HS-27A (cell line): Measurements from ENCODE around the gene TSACC.
"Not testable (repeated sequence)": the region's sequence is repeated elsewhere in the genome, so short reads cannot be mapped to it uniquely, and the experiment has no call there.

Source experiments
- DNase-seq: peaks from one replicate; pipeline ENCODE4 v3.0.0-alpha.2; 2012; ENCODE audit warnings: low read depth, missing footprints

TSACC gene

DNA sequence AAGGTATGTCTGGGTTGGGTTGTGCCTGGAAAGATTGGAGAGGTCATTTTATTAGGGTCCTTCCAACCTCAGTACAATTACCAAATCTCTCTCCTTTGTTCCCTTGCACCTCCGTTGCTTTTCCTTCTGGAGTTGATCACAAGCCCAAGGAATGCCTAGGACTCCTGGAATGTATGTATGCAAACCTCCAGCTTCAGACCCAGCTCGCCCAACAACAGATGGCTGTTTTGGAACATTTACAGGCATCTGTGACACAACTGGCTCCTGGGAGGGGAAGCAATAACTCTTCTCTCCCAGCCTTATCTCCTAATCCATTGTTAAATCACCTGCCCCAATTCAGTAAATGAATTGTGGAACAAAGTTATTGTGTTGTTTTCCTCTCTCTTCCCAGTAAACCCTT is 8.3 kb downstream of the TSACC start:
- no peak for DNase-seq

DNA sequence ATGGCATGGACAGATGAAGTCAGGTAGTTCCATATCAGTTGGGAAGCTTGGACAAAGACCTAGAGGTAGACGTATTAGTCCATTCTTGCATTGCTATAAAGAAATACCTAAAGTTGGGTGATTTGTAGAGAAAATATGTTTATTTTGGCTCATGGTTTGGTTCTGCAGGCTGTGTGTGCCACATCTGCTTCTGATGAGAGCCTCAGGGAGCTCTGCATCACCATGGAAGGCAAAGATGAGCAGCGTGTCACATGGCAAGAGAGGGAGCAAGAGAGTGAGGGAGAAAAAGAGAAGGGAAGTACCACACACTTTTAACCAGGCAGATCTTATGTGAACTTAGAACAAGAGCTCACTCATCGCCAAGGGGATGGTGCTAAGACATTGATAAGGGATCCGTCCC is 9.0 kb downstream of the TSACC start:
- DNase-seq, result no peak

DNA sequence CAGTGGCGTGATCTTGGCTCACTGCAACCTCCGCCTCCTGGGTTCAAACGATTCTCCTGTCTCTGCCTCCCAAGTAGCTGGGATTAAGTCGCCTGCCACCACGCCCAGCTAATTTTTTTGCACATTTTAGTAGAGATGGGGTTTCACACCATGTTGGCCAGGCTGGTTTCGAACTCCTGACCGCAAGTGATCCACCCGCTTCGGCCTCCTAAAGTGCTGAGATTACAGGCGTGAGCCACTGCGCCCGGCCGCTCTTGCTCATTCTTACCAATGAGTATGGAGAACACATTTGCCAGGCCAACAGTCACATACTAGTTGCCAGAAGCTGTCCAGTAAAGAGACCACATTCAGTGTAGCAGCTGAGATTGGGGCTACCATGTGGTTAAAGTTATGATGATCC is 14.2 kb downstream of the TSACC start:
- DNase-seq, result not testable (repeated sequence)

DNA sequence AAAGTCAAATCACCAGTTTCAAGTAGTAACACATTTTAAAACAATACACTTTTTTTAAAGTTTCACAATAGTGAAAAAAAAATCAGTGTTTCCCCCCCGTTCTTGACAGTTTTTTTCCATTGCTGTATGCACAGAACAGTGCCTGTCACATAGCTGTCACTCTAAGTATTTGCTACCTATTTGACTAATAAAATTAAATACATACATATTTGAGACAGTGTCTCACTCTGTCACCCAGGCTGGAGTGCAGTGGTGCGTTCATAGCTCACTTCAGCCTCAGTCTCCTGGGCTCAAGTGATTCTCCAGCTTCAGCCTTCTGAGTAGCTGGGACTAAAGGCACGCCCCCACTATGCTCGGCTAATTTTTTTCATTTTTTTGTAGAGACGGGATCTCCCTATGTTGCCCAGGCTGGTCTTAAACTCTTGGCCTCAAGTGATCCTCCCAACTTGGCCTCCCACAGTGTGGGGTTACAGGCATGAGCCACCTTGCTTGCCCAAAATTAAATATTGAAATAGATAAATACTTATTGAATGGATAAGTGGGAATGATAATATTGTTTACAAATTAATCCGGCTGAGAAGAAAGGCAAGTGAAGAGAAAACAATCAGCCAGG is 18.0 kb downstream of the TSACC start:
- DNase-seq, result no peak

DNA sequence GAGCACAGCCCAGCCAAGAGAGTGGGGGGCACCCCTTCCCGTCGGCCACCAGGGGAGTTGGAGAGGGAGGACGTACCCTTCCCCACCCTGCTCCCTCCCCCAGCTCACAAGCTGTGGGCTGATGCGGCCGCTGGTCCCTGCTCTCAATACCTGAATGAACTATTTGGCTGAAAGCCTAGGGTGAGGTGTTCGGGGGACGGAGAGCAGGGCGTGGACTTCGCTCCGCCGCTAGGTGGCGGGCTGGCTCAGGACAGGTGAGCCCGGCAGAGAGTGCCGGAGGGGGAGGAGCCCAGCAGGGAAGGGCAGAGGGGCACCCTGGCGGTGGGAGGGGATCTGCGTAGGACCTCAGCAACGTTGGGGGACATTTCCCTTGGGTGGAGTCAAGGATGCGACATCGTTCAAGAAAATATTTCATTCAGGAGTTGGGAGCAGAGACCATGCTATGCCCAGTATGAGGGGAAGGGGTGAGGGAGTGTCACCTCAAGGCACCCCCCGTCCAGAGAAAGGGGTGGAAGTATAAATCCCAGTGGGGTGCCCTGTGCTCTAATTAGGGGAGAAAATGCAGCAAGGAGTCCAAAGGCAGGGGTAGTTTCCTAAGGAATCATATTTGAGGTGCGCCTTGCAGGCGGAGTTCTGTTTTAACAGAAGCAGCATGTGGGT is 18.7 kb downstream of the TSACC start:
- no peak for DNase-seq

DNA sequence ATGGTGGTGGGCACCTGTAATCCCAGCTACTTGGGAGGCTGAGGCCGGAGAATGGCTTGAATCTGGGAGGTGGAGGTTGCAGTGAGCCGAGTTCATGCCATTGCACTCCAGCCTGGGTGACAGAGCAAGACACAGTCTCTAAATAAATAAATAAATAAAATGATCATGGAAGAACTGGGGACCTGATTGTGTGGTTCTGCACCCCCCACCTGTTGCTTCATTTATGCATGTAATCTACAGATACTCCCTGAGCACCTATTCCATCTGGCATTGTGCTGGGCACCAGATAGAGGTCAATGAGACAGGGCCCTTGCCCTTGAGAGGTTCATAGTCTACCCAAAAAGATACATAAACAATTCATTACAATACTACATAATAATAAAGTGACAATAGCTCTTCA is 19.7 kb downstream of the TSACC start:
- no peak for DNase-seq

DNA sequence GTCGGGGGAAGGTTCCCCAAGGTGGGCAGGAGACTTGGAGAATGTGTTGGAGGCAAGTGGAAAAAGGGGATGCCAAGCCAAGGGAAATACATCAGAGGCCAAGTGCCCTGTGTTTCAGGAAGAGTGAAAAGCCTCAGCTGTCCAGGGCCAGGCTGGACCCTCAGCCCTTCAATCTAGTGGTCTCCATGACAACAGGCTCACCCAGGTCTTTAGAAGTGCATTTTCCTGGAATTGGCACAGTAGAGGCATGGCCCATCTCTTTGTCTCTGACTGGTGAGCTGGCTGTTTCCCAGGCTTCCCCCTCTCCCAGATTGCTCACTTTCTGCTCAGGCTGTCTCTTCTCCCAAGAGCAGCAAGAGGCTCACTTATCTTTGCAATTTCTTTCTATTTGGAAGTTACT is 20.3 kb downstream of the TSACC start:
- no peak for DNase-seq

DNA sequence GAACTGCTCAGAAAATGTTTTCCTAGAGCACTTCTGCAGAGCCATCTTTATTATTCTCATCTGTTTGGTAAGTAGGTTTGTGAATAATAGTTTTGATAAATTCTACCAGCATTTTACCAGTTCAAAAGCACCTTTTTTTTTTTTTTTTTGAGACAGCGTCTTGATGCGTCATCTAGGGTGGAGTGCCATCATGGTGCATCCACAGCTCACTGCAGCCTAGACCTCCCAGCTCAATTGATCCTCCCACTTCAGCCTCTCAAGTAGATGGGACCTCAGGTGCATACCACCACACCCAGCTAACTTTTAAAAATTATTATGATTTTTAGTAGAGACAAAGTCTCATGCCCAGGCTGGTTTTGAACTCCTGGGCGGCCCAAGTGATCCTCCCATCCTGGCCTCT is 20.9 kb downstream of the TSACC start:
- DNase-seq, result no peak

DNA sequence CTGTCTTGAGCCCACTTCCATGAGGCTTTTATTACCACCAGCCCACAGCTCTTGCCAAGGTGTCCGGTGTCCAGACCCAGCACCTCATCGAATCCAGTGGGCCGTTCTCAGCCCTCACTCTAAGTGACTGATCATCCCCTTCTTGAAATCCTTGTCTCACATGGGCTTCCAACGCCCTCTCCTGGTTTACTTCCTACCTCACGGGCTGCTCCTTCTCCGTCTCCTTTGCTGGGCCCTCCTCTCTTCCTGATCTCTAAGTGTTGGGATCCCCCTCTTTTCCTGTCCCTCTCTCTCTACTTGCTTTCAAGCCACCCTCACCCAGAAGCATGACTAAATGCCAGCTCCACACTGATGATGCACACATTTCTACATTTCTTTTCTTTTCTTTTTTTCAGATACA is 21.6 kb downstream of the TSACC start:
- no peak for DNase-seq

DNA sequence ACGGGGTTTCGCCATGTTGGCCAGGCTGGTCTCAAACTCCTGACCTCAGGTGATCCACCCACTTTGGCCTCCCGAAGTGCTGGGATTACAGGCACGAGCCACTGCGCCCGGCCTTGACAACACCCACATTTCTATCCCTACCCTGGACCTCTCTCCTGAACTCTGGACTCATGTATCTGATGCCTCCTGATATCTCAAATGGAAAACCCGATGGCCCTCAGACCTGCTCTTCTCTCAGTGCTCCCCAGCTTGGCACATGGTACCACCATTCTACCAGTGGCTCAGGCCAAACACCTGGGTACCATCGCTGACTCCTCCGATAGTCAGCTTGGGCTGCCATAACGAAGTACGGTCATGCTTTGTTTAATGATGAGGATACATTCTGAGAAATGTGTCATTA is 22.2 kb downstream of the TSACC start:
- DNase-seq, result no peak

DNA sequence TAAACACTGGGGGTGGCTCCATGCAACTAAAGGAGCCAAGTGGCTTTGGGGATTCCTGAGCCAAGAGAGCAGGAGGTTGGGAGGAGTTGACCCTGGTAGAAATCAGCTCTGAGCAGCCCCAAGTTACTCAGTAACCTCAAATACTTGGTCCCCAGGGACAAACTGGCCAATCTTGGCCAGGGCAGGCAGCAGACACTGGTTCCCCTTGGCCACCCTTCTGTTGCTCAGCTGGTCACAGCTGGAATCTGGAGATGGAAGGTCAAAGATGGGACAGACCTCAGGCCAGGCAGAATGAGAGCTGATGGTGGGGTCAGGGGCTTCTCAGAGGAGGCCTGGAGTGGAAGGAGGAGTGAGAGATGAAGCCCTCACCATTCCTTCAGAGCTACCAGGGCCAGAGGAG is 27.4 kb downstream of the TSACC start:
- DNase-seq, result no peak

DNA sequence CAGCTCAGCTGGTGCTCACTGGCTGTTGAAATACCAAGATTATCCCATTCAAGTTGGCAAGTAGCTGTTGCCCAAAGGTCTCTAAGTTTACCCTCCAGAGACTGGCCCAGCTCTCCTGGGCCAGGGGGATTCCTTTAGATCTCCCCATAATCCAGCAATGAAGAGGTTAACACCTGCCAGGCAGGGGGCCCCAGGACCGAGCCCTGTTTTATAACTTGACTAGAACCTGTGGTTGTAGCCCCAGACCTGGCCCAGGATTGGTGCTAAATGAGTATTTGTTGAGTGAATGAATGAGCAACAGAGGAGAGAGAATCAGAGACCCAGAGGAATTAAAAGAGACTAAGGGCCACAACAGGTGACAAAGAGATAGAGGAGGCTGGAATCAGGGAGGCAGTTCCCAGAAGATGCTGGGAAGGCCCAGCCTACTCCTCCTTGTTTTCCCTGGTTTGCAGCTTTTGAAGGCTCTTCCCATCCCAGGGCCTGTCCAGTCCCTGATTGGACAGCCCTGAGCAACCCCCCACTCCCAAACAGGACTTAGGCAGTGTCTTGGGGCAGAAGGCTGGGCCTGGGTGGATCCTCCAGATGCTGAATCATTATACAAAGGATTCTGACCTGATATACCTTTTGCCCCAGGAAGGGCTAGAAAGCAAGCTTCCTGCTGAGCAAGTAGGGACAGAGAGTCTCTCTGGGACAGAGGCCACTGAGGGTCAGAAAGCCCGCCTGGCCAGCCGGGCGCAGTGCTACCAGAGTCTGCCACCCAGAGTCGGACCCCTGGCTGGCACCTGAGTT is 28.2 kb downstream of the TSACC start:
- DNase-seq, result no peak

DNA sequence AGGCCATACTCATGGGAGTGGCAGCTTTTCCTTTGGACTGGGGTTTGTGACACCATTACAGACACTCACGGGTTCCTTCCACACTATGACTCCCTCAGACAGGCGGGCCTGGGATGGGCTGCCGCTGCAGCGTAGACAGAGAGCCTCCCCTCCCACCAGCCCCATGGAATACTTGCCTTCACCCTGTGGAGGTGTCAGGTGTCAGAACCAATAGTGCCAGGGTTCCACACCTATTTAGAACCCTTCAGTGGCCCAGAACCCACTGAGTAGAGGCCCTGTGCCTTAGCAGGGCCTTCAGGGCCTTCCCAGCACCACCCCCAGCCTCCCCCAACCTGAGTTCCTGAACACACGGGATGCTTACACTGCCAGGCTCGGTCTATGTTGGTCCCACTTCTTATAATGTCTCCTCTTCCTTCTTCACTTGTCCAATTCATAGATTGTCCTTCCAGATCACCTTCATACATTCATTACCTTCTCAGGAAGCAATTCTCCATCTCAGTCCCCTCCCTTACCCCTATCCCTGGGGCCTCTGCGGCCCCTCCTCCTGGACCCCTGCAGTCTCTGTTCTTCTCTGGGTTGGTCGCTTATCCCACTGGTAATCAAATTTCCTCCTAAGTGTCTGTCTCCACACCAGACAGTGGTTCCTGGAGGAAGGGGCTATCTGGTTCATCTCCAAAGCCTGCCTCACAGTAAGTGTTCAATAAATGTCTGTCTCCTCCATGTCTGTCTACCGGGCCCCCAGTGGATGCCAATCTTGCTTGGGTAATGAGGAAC is 29.2 kb downstream of the TSACC start:
- no peak for DNase-seq

DNA sequence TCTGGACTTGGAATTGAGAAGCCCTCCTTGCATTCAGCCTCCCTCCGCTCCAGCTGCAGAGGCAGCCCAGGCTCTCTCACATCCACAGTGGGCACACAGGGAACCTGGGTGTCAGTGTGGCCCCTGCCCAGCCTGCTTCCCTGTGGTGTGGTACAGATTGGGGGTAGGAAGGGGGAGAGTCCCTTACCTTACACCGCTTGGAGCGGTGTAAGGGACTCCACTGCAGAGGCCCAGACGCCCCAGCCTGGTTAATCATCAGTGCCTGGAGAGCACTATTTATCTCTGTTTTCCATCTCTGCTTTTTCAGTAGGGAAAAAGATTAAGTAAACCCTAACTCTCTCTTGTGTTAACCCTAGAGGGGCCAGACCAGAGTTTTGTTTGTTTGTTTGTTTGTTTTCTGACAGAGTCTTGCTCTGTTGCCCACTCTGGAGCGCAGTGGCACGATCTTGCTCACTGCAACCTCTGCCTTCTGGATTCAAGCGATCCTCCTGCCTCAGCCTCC is 29.9 kb downstream of the TSACC start:
- DNase-seq, result no peak

DNA sequence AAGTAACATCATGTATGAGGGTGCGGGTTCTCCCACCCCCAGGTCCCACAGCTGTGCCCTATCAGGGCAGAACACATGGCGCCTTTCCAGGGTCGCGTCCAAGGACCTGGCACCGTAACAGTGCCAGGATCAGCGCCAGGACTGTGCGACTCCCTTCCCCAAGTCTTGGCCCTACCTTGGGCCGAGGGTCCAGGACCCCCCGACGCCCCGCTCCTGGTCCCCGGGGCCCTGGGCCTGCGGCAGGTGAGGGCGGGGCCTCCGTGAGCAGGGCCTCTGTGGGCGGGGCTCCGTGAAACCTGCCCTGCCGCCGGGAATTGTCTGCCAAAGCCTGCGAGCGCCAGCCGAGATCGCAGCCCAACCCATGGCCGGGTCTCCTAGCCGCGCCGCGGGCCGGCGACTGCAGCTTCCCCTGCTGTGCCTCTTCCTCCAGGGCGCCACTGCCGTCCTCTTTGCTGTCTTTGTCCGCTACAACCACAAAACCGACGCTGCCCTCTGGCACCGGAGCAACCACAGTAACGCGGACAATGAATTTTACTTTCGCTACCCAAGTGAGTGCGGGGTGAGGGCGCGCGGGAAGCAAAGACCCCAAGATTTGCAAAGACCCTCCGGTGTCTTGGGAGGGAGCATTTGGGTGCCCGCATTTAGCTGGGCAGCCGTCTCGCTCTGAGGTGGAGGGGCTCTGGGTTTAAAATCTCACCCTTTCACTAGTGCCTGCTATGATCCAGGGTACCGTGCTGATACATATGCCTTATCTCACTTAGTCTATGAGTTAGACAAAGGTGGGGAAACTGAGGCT is 30.8 kb downstream of the TSACC start, which contains the start of gene RHBG:
TSS of gene RHBG (plus strand) at position 323 of the 796 bp plus-strand sequence. CDS start at position 362, 39 bp downstream.
- DNase-seq, result no peak

DNA sequence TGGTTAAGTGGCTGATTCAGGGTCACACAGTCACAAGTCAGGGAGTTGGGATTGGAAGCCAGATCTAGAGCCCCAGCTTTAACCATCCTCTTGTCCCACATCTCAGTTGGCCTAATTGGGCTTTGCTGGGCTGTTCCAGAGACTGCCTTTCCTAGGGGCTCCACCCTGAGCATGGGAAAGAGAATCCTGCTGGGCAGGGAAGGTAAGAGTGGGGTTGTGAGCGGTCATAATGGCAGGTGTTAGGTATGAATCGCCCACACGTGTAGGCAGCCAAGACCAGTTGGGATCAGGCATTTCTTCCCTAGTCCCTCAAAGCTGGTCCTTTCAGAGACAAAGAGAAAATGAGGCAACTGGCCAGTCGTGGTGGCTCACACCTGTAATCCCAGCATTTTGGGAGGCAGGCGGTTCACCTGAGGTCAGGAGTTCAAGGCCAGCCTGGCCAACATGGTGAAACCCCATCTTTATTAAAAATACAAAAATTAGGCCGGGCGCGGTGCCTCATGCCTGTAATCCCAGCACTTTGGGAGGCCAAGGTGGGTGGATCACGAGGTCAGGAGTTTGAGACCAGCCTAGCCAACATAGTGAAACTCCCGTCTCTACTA is 31.5 kb downstream of the TSACC start:
- not testable (repeated sequence) for DNase-seq

DNA sequence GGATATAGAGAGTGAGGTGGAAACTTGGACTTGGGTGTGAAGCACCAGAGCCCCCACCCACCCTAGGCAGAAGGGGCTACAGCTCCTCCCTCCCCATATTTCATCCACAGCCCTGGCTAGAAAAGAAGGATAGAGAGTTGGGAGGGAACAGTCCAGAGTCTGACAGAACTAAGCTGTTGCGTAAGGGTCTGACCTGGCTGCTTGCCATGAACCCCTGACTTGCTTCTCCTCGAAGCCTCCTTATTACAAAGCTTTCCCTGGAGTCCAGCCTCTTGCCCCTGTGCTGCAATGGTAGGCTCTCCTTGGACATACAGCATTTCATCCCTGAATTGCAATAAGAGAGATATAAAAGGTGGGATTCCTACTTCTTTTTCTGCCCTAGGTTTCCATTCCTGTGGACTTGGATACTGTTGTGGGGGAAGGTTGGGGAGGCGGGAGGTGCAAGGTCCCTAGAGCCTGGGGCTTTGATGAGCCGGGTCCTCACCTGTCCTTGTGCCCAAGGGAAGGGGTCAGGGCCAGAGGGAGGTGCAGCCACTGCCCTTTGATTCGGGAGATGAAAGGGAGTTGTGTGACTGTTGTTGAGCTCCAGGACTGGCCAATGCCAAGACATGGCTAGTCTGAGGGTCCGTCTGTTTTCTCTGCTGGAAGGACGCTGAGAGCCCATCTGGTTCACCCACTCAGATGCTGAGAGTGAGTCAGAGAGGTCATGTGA is 33.4 kb downstream of the TSACC start:
- DNase-seq, result no peak

DNA sequence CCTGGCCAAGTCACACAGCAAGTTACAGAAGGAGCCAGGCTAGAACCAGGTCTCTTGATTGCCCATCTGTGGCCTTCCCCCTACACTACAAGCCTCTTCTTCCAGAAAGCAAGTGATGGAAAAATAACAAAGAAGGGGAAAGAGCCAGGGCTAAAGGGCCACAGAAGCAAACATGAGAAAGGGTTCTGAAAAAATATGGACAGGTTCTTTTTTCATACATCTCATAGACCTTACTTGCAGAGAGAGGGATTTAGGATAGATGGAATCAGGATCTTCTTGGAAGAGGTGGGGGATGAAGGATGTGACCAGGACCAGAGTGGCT is 33.9 kb downstream of the TSACC start:
- no peak for DNase-seq

DNA sequence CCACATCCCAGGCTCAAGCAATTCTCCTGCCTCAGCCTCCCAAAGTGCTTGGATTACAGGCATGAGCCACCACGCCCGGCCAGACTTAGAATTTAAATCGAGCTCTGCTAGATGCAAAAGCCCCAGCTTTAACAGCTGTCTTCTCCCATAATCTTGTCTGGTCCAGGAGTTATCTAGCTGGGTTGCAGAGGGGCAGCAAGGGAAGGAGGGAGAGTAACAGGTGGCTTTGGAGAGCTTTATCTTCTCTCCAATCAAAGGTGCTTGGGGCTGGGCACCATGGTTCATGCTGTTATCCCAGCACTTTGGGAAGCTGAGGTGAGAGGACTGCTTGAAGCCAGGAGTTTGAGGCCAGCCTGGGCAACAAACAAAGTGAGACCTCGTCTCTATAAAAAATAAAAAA is 34.5 kb downstream of the TSACC start:
- no peak for DNase-seq

DNA sequence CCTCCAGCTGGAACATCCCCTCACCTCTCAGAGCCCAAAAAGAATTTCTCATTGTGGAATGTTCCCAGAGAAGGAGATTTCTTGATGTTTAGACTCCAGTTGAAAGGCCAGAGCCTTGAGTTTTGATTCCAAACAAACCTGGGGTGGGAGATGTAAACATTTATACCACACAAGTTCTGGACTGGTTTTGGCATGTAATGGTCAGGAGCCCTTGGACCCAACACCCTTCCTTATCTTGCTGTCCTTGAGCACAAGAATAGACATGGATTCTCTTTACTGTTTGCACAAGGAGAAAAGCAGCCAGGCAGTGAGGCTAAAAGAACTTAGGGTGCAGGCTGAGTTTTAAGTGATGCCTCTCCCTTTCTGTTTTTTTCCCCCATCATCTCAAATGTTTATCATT is 35.2 kb downstream of the TSACC start:
- no peak for DNase-seq

DNA sequence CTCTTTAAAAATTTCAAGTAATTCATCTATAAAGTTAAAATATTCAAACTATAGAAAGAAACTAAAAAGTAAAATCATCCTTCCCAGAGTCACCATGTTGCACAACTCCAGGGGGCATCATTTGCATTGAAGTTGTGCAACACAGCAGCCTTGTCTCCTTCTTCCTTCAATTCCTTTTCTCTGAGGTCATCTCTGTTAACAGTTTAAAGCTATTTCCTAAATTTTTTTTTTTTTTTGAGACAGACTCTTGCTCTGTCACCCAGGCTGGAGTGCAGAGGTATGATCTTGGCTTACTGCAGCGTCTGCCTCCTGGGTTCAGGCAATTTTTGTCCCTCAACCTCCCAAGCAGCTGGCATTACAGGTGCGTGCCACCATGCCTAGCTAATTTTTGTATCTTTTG is 37.8 kb downstream of the TSACC start:
- no peak for DNase-seq
